NCI-H526 treated with DMSO at 0.1 percent for 48 hours (cell line): ENCODE data around the gene ELFN2.
"Not testable (repeated sequence)": the region's sequence is repeated elsewhere in the genome, so short reads cannot be mapped to it uniquely, and the experiment has no call there.

Source experiments
- DNase-seq: peaks from one replicate; lab custom pipeline; 2025; lab: John Stamatoyannopoulos, UW

ELFN2 gene

GRCh38 chr22:37427135-37427710, at the start of gene ELFN2:
Gene ELFN2 (minus strand): TSS chr22:37427479. CDS start chr22:37375534, 51,945 bp downstream.
- no peak for DNase-seq

GRCh38 chr22:37476389-37477329, 49.4 kb upstream of the ELFN2 start:
- DNase-seq: peak; percentile 27

- no peak for DNase-seq
Observed at GRCh38 chr22:37474447-37475090, 47.3 kb upstream of the ELFN2 start.

- no peak for DNase-seq
Observed at GRCh38 chr22:37473437-37473946, 46.2 kb upstream of the ELFN2 start.

- DNase-seq: no peak
Observed at GRCh38 chr22:37472418-37473006, 45.2 kb upstream of the ELFN2 start.

- no peak for DNase-seq
Observed at GRCh38 chr22:37471727-37472417, 44.6 kb upstream of the ELFN2 start.

- no peak for DNase-seq
Observed at GRCh38 chr22:37470087-37470445, 42.8 kb upstream of the ELFN2 start.

- DNase-seq: no peak
Observed at GRCh38 chr22:37469416-37470086, 42.3 kb upstream of the ELFN2 start.

- DNase-seq: not testable (repeated sequence)
Observed at GRCh38 chr22:37468201-37468695, 41.0 kb upstream of the ELFN2 start.

GRCh38 chr22:37467391-37467955, 40.2 kb upstream of the ELFN2 start:
- no peak for DNase-seq

GRCh38 chr22:37464181-37464580, 36.9 kb upstream of the ELFN2 start:
- peak; percentile 10 for DNase-seq

GRCh38 chr22:37462983-37463382, 35.7 kb upstream of the ELFN2 start:
- no peak for DNase-seq

- DNase-seq: no peak
Observed at GRCh38 chr22:37462436-37462835, 35.2 kb upstream of the ELFN2 start.

- no peak for DNase-seq
Observed at GRCh38 chr22:37461961-37462360, 34.7 kb upstream of the ELFN2 start.

- no peak for DNase-seq
Observed at GRCh38 chr22:37460684-37461083, 33.4 kb upstream of the ELFN2 start.

- DNase-seq: no peak
Observed at GRCh38 chr22:37459206-37459605, 31.9 kb upstream of the ELFN2 start.

GRCh38 chr22:37457093-37457893, 30.0 kb upstream of the ELFN2 start:
- peak; percentile 25 for DNase-seq

- DNase-seq: no peak
Observed at GRCh38 chr22:37456346-37456745, 29.1 kb upstream of the ELFN2 start.

GRCh38 chr22:37455896-37456295, 28.6 kb upstream of the ELFN2 start:
- no peak for DNase-seq
